HepG2 (cell line): ENCODE data around the gene SPTB. TPM values are rescaled to one million over a fixed set of nuclear protein-coding genes. Genes with fewer than 3 reads are reported as not detected.

Source experiments
- ATAC-seq: fragments of 200-7000 bp; cut with Tn5 transposase; 3 replicates; pipeline ENCODE4 v1.9.1; 2020; ENCODE audit warnings: mild to moderate bottlenecking, moderate library complexity
- BruUV-seq: library from RNA; stranded (reverse); fragments of 400-500 nt; replicated peaks from 2 replicates; lab custom pipeline; 2021; lab: Mats Ljungman, UMichigan
- CTCF ChIA-PET: fragments of 300-600 bp; formaldehyde crosslinking; extraction: SDS; loops from one replicate; lab custom pipeline; 2021; ENCODE audit warnings: low total read pairs, inconsistent platforms, low intra/inter-chr PET ratio; lab: Yijun Ruan, JAX
- POLR2A ChIA-PET: fragments of 350-600 bp; sonication (Branson Sonifier 250); formaldehyde crosslinking; loops from one replicate; lab custom pipeline; 2020; ENCODE audit warnings: antibody characterized with exemption, inconsistent platforms; lab: Yijun Ruan, JAX
- DNase-seq: peaks from one replicate; pipeline ENCODE4 v3.0.0-alpha.2; 2015; ENCODE audit warnings: low spot score
- FAIRE-seq: peaks from 3 replicates; lab custom pipeline; 2011; peaks lifted over from hg19 to GRCh38; lab: Jason Lieb, UNC
- H2AFZ ChIP-seq: one replicate; pipeline ENCODE4 v1.6.1; 2011; ENCODE audit warnings: low read length, inconsistent platforms
- H3K27ac ChIP-seq: fragments of 300-600 bp; 3 replicates; pipeline ENCODE4 v1.8.0; 2011; ENCODE audit warnings: mixed run types, mild to moderate bottlenecking, mixed read lengths, low read length, inconsistent platforms; ENCODE audit not compliant: insufficient read depth; ENCODE audit errors: extremely low read length
- H3K27me3 ChIP-seq, 2 experiments: fragments of 200-600 bp in 1 of 2; 2 replicates in 1 of 2; 3 replicates in 1 of 2; pipeline versions ENCODE4 v1.6.0 to v1.8.0; 2011; ENCODE audit warnings: low read length in 2 of 2, mild to moderate bottlenecking in 2 of 2, moderate library complexity in 2 of 2, inconsistent platforms in 1 of 2; ENCODE audit not compliant: insufficient read depth in 2 of 2, control insufficient read depth in 1 of 2
- H3K36me3 ChIP-seq, 2 experiments: fragments of 200-600 bp in 1 of 2; replicated peaks in 1 of 2; 2 replicates in 1 of 2; 3 replicates in 1 of 2; pipeline versions ENCODE4 v1.5.1 to v1.8.0; 2011; ENCODE audit warnings: low read length in 2 of 2, inconsistent platforms in 1 of 2; ENCODE audit not compliant: insufficient read depth in 2 of 2, control insufficient read depth in 1 of 2
- H3K4me1 ChIP-seq: 2 replicates; pipeline ENCODE4 v1.5.1; 2012; ENCODE audit warnings: low read length, inconsistent platforms; ENCODE audit not compliant: insufficient read depth
- H3K4me2 ChIP-seq: 2 replicates; pipeline ENCODE4 v1.6.0; 2011; ENCODE audit warnings: low read depth, low read length, inconsistent platforms
- H3K4me3 ChIP-seq, 3 experiments: fragments of 200-600 bp in 1 of 3; sonication (generic), shearing (Covaris generic) in 1 of 3; replicated peaks in 1 of 3; 2 replicates each; pipeline ENCODE4 v1.5.1; 2011 to 2016; ENCODE audit warnings: low read length in 3 of 3, inconsistent platforms in 2 of 3, low read depth in 2 of 3, mild to moderate bottlenecking in 2 of 3, control low read depth in 1 of 3, mixed read lengths in 1 of 3; ENCODE audit not compliant: insufficient read depth in 1 of 3
- H3K79me2 ChIP-seq: one replicate; pipeline ENCODE4 v1.6.1; 2011; ENCODE audit warnings: low read length, inconsistent platforms; ENCODE audit not compliant: insufficient read depth
- H3K9ac ChIP-seq: 2 replicates; pipeline ENCODE4 v1.6.0; 2011; ENCODE audit warnings: mild to moderate bottlenecking, low read depth, low read length, inconsistent platforms; ENCODE audit not compliant: insufficient read depth
- H3K9me3 ChIP-seq: 2 replicates; pipeline ENCODE4 v1.5.1; 2012; ENCODE audit warnings: mild to moderate bottlenecking, low read length
- H4K20me1 ChIP-seq: 2 replicates; pipeline ENCODE4 v1.6.0; 2011; ENCODE audit warnings: inconsistent platforms, mild to moderate bottlenecking, low read length, moderate library complexity; ENCODE audit not compliant: insufficient read depth
- CTCF ChIP-seq: sonication (generic); formaldehyde crosslinking; IDR thresholded peaks from 2 replicates; pipeline ENCODE4 v1.5.0; 2020; ENCODE audit warnings: mild to moderate bottlenecking, missing genetic modification reagents, moderate library complexity
- ELF3 ChIP-seq: IDR thresholded peaks from 2 replicates; pipeline ENCODE4 v1.6.1; 2016; ENCODE audit warnings: missing genetic modification reagents, missing compliant biosample characterization
- NR0B2 ChIP-seq: sonication (generic); formaldehyde crosslinking; IDR thresholded peaks from 2 replicates; pipeline ENCODE4 v1.4.0; 2020; ENCODE audit warnings: mild to moderate bottlenecking, missing genetic modification reagents
- NR2F6 ChIP-seq, 2 experiments: IDR thresholded peaks; 2 replicates each; pipeline ENCODE4 v1.6.1; 2016; ENCODE audit warnings: antibody characterized with exemption in 1 of 2, mild to moderate bottlenecking in 1 of 2
- PAX8 ChIP-seq: sonication (generic); formaldehyde crosslinking; IDR thresholded peaks from 2 replicates; pipeline ENCODE4 v1.8.0; 2022; ENCODE audit warnings: mild to moderate bottlenecking, missing genetic modification reagents, borderline replicate concordance
- SMC3 ChIP-seq: IDR thresholded peaks from 2 replicates; pipeline ENCODE4 v1.6.1; 2011; ENCODE audit warnings: low read length, improper control_type of control experiment
- STAG1 ChIP-seq: sonication (generic); formaldehyde crosslinking; IDR thresholded peaks from 2 replicates; pipeline ENCODE4 v1.4.0; 2020; ENCODE audit warnings: missing genetic modification reagents
- ZBTB38 ChIP-seq: sonication (generic); formaldehyde crosslinking; IDR thresholded peaks from 2 replicates; pipeline ENCODE4 v1.5.1; 2020; ENCODE audit warnings: mild to moderate bottlenecking, missing genetic modification reagents
- ZNF234 ChIP-seq: sonication (generic); formaldehyde crosslinking; conservative IDR thresholded peaks from 2 replicates; pipeline ENCODE4 v1.5.1; 2020; ENCODE audit warnings: mild to moderate bottlenecking, missing genetic modification reagents
- ZNF331 ChIP-seq: sonication (generic); formaldehyde crosslinking; IDR thresholded peaks from 2 replicates; pipeline ENCODE4 v1.4.0; 2020; ENCODE audit warnings: missing genetic modification reagents
- ZNF431 ChIP-seq: sonication (generic); formaldehyde crosslinking; IDR thresholded peaks from 2 replicates; pipeline ENCODE4 v1.9.0; 2022; ENCODE audit warnings: missing genetic modification reagents, low read depth, mild to moderate bottlenecking, borderline replicate concordance
- ZNF724P ChIP-seq: sonication (generic); formaldehyde crosslinking; IDR thresholded peaks from 2 replicates; pipeline ENCODE4 v1.8.0; 2022; ENCODE audit warnings: missing genetic modification reagents, borderline replicate concordance
- WGBS: methylation state at CpG from one replicate; pipeline ENCODE4 v1.1.6; 2017; ENCODE audit warnings: low lambda C conversion rate; 5-methylcytosine and 5-hydroxymethylcytosine counted together
- in situ Hi-C: cut with HindIII; loops from 2 replicates; pipeline ENCODE4 v1.10.0; 2017; ENCODE audit warnings: low pct_unique_long_range_greater_than_20kb; ENCODE audit not compliant: extremely low pct_ligation_motif_present
- intact Hi-C: fragments of 100-400 bp; cut with micrococcal nuclease; formaldehyde crosslinking; loops from one replicate; pipeline ENCODE4 v1.10.0; 2022; ENCODE audit not compliant: unreplicated experiment
- polyA plus RNA-seq, 8 experiments: library from polyadenylated mRNA; depleted of rRNA in 3 of 8; stranded (reverse) in 7 of 8; unstranded in 1 of 8; fragments of >200 nt; fragmentation: Illumina TruSeq in 4 of 8; extraction: Trizol in 4 of 8; gene quantifications; 2 replicates each; pipeline versions ENCODE4 v1.2.1 to v1.2.3, GENCODE V29; 2011 to 2016; ENCODE audit warnings: low read depth in 4 of 8, missing spikeins in 1 of 8, mixed read lengths in 1 of 8; ENCODE audit not compliant: insufficient read depth in 1 of 8
- total RNA-seq, 5 experiments: library from RNA; depleted of rRNA; stranded (reverse); fragments of >200 nt; fragmentation: Illumina TruSeq; extraction: Trizol; gene quantifications; 2 replicates each; pipeline ENCODE4 v1.2.3, GENCODE V29; 2016; ENCODE audit warnings: low read depth in 1 of 5

Gene SPTB
- total and polyA plus RNA-seq, 2 of the 13 experiments (the other 11 are each of a cell fraction or from before 2014, with no cell fraction given): 0.01 to 0.02 TPM

GRCh38 chr14:64804754-64805260, 74.9 kb downstream of the SPTB start:
- Histone ChIP-seq H3K4me1 (peaks cover 22% of the 10 kb centered on the region), H3K9me3 (no peaks in the 10 kb centered on the region), H3K36me3 (no peaks in the 10 kb centered on the region), H3K27ac (no peak overlapping the region), H3K4me3 (no peak overlapping the region), H2AFZ (no peak overlapping the region), H3K4me2 (no peak overlapping the region), H3K9ac (no peak overlapping the region), H4K20me1 (no peaks in the 10 kb centered on the region), H3K27me3 (peaks cover 0 to 3% of the 10 kb centered on the region in 2 experiments; a peak in 1 of 5 replicates), H3K79me2 (no peaks in the 10 kb centered on the region)
- ATAC-seq: no peak
- DNase-seq: no peak
- intact Hi-C loops (loop anchor here (5.0 kb wide), 2 partner anchors 87 to 177 kb away; no protein-coding TSS in a partner anchor), in situ Hi-C loops (no loop called here)
- CTCF ChIA-PET: no interaction called here
- no TSS peak for BruUV-seq
- FAIRE-seq: no peak
- POLR2A ChIA-PET: no interaction called here
- WGBS: 84% methylated on average over 2 of the region's 12 CpGs
- no peak for TF ChIP-seq ZBTB38 (CRISPR knock-in tag)
- TF ChIP-seq ELF3 (CRISPR knock-in tag): no peak
- TF ChIP-seq ZNF724P (CRISPR knock-in tag): no peak
- no peak for TF ChIP-seq ZNF331 (CRISPR knock-in tag)
- no peak for TF ChIP-seq ZNF234
- no peak for TF ChIP-seq NR0B2 (CRISPR knock-in tag)

GRCh38 chr14:64801800-64802199, 77.9 kb downstream of the SPTB start:
- no peak overlapping the region for H3K4me3 ChIP-seq
- H3K79me2 ChIP-seq: no peaks in the 10 kb centered on the region
- peaks cover 21% of the 10 kb centered on the region for H3K4me1 ChIP-seq
- FAIRE-seq (no peak), DNase-seq (peak; percentile 18), ATAC-seq (peak; percentile 75)
- no peak overlapping the region for H3K9ac ChIP-seq
- H3K27me3 ChIP-seq: peaks cover 0 to 1% of the 10 kb centered on the region in 2 experiments; a peak in 1 of 5 replicates
- H2AFZ ChIP-seq: no peak overlapping the region
- H4K20me1 ChIP-seq: no peaks in the 10 kb centered on the region
- no CpG with 5 or more reads among the region's 1 CpG for WGBS
- TF ChIP-seq CTCF (CRISPR knock-in tag): peak; percentile 68
- no peak for TF ChIP-seq ZNF431
- TF ChIP-seq SMC3: peak; percentile 21; the same call in 1 of the 2 replicates
- TF ChIP-seq STAG1 (CRISPR knock-in tag): peak; percentile 72
- peak; percentile 46; the same call in 1 of the 2 replicates for TF ChIP-seq NR2F6 (IDR thresholded peaks at IDR 0.05)
- TF ChIP-seq NR2F6 (CRISPR knock-in tag; IDR thresholded peaks at IDR 0.05): peak; percentile 29; the same call in 1 of the 2 replicates
- no peak for TF ChIP-seq PAX8 (CRISPR knock-in tag)
- POLR2A ChIA-PET: no interaction called here
- intact Hi-C loops: loop anchor here (5.0 kb wide), 2 partner anchors 91 to 181 kb away; no protein-coding TSS in a partner anchor
- H3K36me3 ChIP-seq: no peaks in the 10 kb centered on the region
- CTCF ChIA-PET: interaction anchor here (1.6 kb wide), 1 partner anchor 90 kb away, joined by 6 read pairs; no protein-coding TSS in a partner anchor
- H3K27ac ChIP-seq: no peak overlapping the region
- no peak overlapping the region for H3K4me2 ChIP-seq
- BruUV-seq: no TSS peak
- in situ Hi-C loops: no loop called here
- no peaks in the 10 kb centered on the region for H3K9me3 ChIP-seq
